Loucy (cell line): Measurements from ENCODE around the gene ACOXL.

Experiments used
- H2AFZ ChIP-seq: fragments of 200-600 bp; sonication (generic); 2 replicates; pipeline ENCODE4 v1.6.0; 2016; ENCODE audit warnings: antibody characterized with exemption, mild to moderate bottlenecking, low read length, moderate library complexity
- H3F3A ChIP-seq: fragments of 200-600 bp; 2 replicates; pipeline ENCODE4 v1.6.0; 2016; ENCODE audit warnings: antibody characterized with exemption, low read depth, mild to moderate bottlenecking
- H3K27me3 ChIP-seq: fragments of 200-600 bp; sonication (generic); 2 replicates; pipeline ENCODE4 v1.6.1; 2014; ENCODE audit warnings: low read length, mild to moderate bottlenecking; ENCODE audit not compliant: insufficient read depth, poor library complexity, severe bottlenecking
- H3K36me3 ChIP-seq: fragments of 200-600 bp; sonication (generic); 2 replicates; pipeline ENCODE4 v1.6.1; 2016; ENCODE audit warnings: low read length; ENCODE audit not compliant: insufficient read depth
- H3K4me1 ChIP-seq: fragments of 200-600 bp; sonication (generic); 2 replicates; pipeline ENCODE4 v1.5.1; 2014; ENCODE audit warnings: low read length, mild to moderate bottlenecking; ENCODE audit not compliant: insufficient read depth, poor library complexity, severe bottlenecking
- H3K4me2 ChIP-seq: fragments of 200-600 bp; sonication (generic); 2 replicates; pipeline ENCODE4 v1.6.0; 2014; ENCODE audit warnings: antibody characterized with exemption, low read length, low read depth, mild to moderate bottlenecking; ENCODE audit not compliant: poor library complexity, severe bottlenecking
- H3K4me3 ChIP-seq: fragments of 200-600 bp; sonication (generic); 2 replicates; pipeline ENCODE4 v1.5.1; 2014; ENCODE audit warnings: low read length, mild to moderate bottlenecking, mixed read lengths; ENCODE audit not compliant: poor library complexity, severe bottlenecking
- H3K79me2 ChIP-seq: fragments of 200-600 bp; sonication (generic); 2 replicates; pipeline ENCODE4 v1.6.1; 2014; ENCODE audit warnings: low read length; ENCODE audit not compliant: insufficient read depth
- H3K9ac ChIP-seq: fragments of 200-600 bp; sonication (generic); 2 replicates; pipeline ENCODE4 v1.6.0; 2014; ENCODE audit warnings: mild to moderate bottlenecking, low read depth, low read length, moderate library complexity; ENCODE audit not compliant: poor library complexity, severe bottlenecking
- H3K9me2 ChIP-seq: fragments of 200-600 bp; sonication (generic); replicated peaks from 2 replicates; pipeline ENCODE4 v1.6.1; 2016; ENCODE audit warnings: low read depth, low read length, mixed read lengths
- H3K9me3 ChIP-seq: fragments of 200-600 bp; sonication (generic); 2 replicates; pipeline ENCODE4 v1.6.1; 2014; ENCODE audit warnings: mild to moderate bottlenecking, antibody characterized with exemption, low read length, low read depth; ENCODE audit not compliant: insufficient read depth
- H4K20me1 ChIP-seq: fragments of 200-600 bp; sonication (generic); 2 replicates; pipeline ENCODE4 v1.6.0; 2014; ENCODE audit warnings: antibody characterized with exemption, low read length, mild to moderate bottlenecking; ENCODE audit not compliant: insufficient read depth, poor library complexity, severe bottlenecking
- EZH2phosphoT487 ChIP-seq: fragments of 200-600 bp; IDR thresholded peaks from 2 replicates; pipeline ENCODE4 v1.6.1; 2018; ENCODE audit warnings: antibody characterized with exemption, mild to moderate bottlenecking, moderate library complexity, borderline replicate concordance
- TF ChIP-seq, protein P1 (sequence below): fragments of 200-600 bp; sonication (generic); conservative IDR thresholded peaks from 2 replicates; pipeline ENCODE4 v1.5.1; 2014; ENCODE audit warnings: mild to moderate bottlenecking, antibody characterized with exemption, low read length

The ACOXL gene

DNA sequence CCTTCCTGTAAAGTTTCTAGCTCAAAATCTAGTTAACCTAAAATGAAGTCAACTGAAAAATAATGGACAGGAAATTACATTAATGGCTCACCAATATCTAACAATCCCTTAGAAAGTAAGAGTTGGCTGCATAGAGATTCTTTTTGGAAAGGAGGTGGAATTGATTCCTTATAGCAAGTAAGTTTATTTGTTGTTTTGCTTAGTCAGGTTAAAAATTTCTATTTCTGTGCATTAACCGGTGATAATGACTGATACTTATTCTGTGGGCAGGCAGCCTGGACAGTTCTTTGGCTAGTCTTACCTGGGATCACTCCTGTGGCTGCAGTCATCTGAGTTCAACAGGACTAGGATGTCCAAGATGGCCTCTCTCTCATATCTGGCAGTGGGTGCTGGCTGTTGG, 381.5 kb downstream of the ACOXL start:
- no peaks in the 10 kb centered on the region for H3K9me2 ChIP-seq
- H3K79me2 ChIP-seq: no peaks in the 10 kb centered on the region
- H2AFZ ChIP-seq: no peak overlapping the region
- H3K27me3 ChIP-seq: no peaks in the 10 kb centered on the region
- peaks cover 5% of the 10 kb centered on the region for H3K4me1 ChIP-seq
- H3K9ac ChIP-seq: no peak overlapping the region
- H3K36me3 ChIP-seq: no peaks in the 10 kb centered on the region
- no peaks in the 10 kb centered on the region for H3F3A ChIP-seq
- H3K4me3 ChIP-seq: no peak overlapping the region
- no peak overlapping the region for H3K4me2 ChIP-seq
- no peaks in the 10 kb centered on the region for H4K20me1 ChIP-seq
- no peaks in the 10 kb centered on the region for H3K9me3 ChIP-seq
- TF ChIP-seq, protein P1, sequence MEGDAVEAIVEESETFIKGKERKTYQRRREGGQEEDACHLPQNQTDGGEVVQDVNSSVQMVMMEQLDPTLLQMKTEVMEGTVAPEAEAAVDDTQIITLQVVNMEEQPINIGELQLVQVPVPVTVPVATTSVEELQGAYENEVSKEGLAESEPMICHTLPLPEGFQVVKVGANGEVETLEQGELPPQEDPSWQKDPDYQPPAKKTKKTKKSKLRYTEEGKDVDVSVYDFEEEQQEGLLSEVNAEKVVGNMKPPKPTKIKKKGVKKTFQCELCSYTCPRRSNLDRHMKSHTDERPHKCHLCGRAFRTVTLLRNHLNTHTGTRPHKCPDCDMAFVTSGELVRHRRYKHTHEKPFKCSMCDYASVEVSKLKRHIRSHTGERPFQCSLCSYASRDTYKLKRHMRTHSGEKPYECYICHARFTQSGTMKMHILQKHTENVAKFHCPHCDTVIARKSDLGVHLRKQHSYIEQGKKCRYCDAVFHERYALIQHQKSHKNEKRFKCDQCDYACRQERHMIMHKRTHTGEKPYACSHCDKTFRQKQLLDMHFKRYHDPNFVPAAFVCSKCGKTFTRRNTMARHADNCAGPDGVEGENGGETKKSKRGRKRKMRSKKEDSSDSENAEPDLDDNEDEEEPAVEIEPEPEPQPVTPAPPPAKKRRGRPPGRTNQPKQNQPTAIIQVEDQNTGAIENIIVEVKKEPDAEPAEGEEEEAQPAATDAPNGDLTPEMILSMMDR: no peak
- TF ChIP-seq EZH2phosphoT487: no peak

DNA sequence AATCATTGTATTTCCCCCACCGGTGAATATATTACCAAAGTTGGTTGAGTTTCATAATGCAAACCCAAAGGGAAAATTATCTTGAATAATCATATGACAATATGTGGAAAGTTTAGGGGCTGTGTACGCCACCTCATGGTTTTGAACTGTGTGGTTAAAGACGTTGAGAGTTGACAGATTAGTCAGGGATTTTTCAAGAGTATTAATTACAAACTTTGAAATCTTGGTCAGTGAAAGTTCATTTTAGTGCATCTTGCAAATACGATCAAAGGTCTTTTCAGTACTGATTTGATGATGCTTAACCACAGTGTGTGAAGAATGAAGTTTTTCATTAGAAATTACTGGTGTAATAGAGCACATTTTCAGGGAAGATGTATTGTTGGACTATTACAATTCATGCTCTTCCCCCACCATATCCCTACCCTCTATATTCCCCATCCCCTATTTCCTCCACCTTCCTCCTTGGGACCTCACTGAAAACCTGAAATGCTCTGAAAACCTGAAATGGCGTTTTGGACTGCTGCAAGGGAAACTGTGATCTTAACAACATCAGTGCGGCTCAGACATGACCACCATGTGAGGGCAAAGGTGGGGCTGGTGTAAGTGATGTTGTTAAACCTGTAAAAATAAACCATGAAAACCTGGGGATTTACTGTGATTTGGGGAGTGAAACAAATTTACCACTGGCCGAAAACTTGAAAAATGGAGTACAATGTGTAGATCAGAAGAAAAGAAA, 383.8 kb downstream of the ACOXL start:
- no peak for TF ChIP-seq EZH2phosphoT487
- TF ChIP-seq, protein P1: peak; percentile 34; the same call in 1 of the 2 replicates
- Histone ChIP-seq H3K27me3 (no peaks in the 10 kb centered on the region), H3K4me2 (no peak overlapping the region)

DNA sequence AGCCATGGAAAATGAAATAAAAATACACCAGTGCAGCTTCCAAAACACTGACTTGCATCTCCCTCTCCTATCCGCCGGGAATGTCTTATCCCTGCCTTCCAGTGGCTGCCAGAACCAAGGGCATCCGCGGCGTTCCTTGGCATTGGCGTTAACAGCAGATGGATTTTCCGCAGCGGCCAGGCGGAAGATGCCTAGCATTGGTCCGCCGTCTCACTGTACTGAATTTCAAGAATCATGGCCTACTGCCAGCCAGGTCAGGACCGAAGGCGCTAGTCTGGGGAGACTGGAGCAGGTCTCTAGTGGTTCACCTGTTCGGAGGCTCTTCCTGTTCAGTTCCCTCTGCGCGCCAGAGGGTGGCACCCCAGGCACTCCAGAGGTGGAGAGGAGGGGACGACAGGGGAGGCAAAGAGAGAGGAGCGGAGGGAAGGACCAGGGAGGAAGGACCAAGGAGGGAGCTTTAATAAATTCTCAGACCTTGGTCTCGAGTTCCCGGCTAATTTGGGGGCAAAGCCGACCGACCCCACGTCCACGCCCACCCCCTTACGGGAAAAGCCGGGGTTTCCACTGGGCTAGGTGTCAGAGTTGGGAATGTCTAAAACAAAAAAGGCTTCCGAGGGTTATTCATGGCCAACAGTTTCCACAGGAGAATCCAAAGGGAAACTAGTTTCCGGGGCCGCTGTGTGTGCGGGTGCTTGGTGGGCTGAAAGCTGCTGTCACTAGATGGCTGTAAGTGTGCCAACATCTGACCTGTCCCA, 384.6 kb downstream of the ACOXL start:
- H3K9ac ChIP-seq: no peak overlapping the region
- H3K4me2 ChIP-seq: no peak overlapping the region
- H4K20me1 ChIP-seq: peaks cover 9% of the 10 kb centered on the region
- H3K36me3 ChIP-seq: no peaks in the 10 kb centered on the region
- H3K4me1 ChIP-seq: peaks cover 8% of the 10 kb centered on the region
- H2AFZ ChIP-seq: no peak overlapping the region
- peaks cover 12% of the 10 kb centered on the region for H3K79me2 ChIP-seq
- H3K27me3 ChIP-seq: no peaks in the 10 kb centered on the region
- TF ChIP-seq, protein P1: peak; percentile 88
- TF ChIP-seq EZH2phosphoT487: no peak
- H3K4me3 ChIP-seq: no peak overlapping the region
- no peaks in the 10 kb centered on the region for H3K9me3 ChIP-seq
- H3F3A ChIP-seq: no peaks in the 10 kb centered on the region
- no peaks in the 10 kb centered on the region for H3K9me2 ChIP-seq

More for the DNA sequence above, 383.8 kb downstream of the ACOXL start:
- Histone ChIP-seq H2AFZ (no peak overlapping the region), H4K20me1 (peaks cover under 1% of the 10 kb centered on the region), H3K79me2 (peaks cover 4% of the 10 kb centered on the region), H3K9ac (no peak overlapping the region), H3K9me3 (no peaks in the 10 kb centered on the region), H3K9me2 (no peaks in the 10 kb centered on the region), H3K4me3 (no peak overlapping the region), H3K4me1 (peaks cover 4% of the 10 kb centered on the region), H3F3A (no peaks in the 10 kb centered on the region), H3K36me3 (no peaks in the 10 kb centered on the region)
